ENCODE measurements around the gene PARD3. TPM values are rescaled to one million over a fixed set of nuclear protein-coding genes. Genes with fewer than 3 reads are reported as not detected.

Gene PARD3
- total RNA-seq, 1 donor from 2014 or later, result 26.0 TPM

- no peaks in the 10 kb centered on the region for H3K4me1 Mint-ChIP-seq (ENCODE audit: low read depth)
- no peak for TF ChIP-seq CTCF (IDR thresholded peaks at IDR 0.05)
Measured at GRCh38 chr10:34172936-34173533, 642.1 kb downstream of the PARD3 start.

GRCh38 chr10:34171957-34172527 lies 643.1 kb downstream of the PARD3 start:
- Mint-ChIP-seq H3K4me3 (ENCODE audit: unreplicated experiment) (no peak overlapping the region), H3K4me1 (ENCODE audit: low read depth) (no peaks in the 10 kb centered on the region), H3K36me3 (ENCODE audit: low read depth) (no peaks in the 10 kb centered on the region), H3K27me3 (ENCODE audit: low read depth) (no peaks in the 10 kb centered on the region), H3K27ac (ENCODE audit: unreplicated experiment) (no peak overlapping the region), H3K9me3 (ENCODE audit: low read depth) (no peaks in the 10 kb centered on the region)
- TF ChIP-seq CTCF (IDR thresholded peaks at IDR 0.05), result no peak
- DNase-seq (ENCODE audit: low spot score), result no peak

More at GRCh38 chr10:34172936-34173533, 642.1 kb downstream of the PARD3 start:
- no peak for DNase-seq (ENCODE audit: low spot score)
- Mint-ChIP-seq H3K36me3 (ENCODE audit: low read depth) (no peaks in the 10 kb centered on the region), H3K9me3 (ENCODE audit: low read depth) (no peaks in the 10 kb centered on the region), H3K4me3 (ENCODE audit: unreplicated experiment) (no peak overlapping the region), H3K27ac (ENCODE audit: unreplicated experiment) (no peak overlapping the region), H3K27me3 (ENCODE audit: low read depth) (no peaks in the 10 kb centered on the region)

GRCh38 chr10:34169677-34170076 lies 645.4 kb downstream of the PARD3 start:
- TF ChIP-seq CTCF (IDR thresholded peaks at IDR 0.05), result no peak
- Mint-ChIP-seq H3K9me3 (ENCODE audit: low read depth) (no peaks in the 10 kb centered on the region), H3K36me3 (ENCODE audit: low read depth) (no peaks in the 10 kb centered on the region), H3K27me3 (ENCODE audit: low read depth) (no peaks in the 10 kb centered on the region), H3K4me1 (ENCODE audit: low read depth) (no peaks in the 10 kb centered on the region), H3K4me3 (ENCODE audit: unreplicated experiment) (no peak overlapping the region), H3K27ac (ENCODE audit: unreplicated experiment) (no peak overlapping the region)
- no peak for DNase-seq (ENCODE audit: low spot score)

GRCh38 chr10:34169131-34169530 lies 646.0 kb downstream of the PARD3 start:
- H3K4me3 Mint-ChIP-seq (ENCODE audit: unreplicated experiment), result no peak overlapping the region
- TF ChIP-seq CTCF (IDR thresholded peaks at IDR 0.05), result no peak
- no peak overlapping the region for H3K27ac Mint-ChIP-seq (ENCODE audit: unreplicated experiment)
- H3K9me3 Mint-ChIP-seq (ENCODE audit: low read depth), result no peaks in the 10 kb centered on the region
- no peak for DNase-seq (ENCODE audit: low spot score)
- no peaks in the 10 kb centered on the region for H3K27me3 Mint-ChIP-seq (ENCODE audit: low read depth)
- no peaks in the 10 kb centered on the region for H3K4me1 Mint-ChIP-seq (ENCODE audit: low read depth)
- no peaks in the 10 kb centered on the region for H3K36me3 Mint-ChIP-seq (ENCODE audit: low read depth)

GRCh38 chr10:34168439-34168838 lies 646.7 kb downstream of the PARD3 start:
- Mint-ChIP-seq H3K4me3 (ENCODE audit: unreplicated experiment) (no peak overlapping the region), H3K36me3 (ENCODE audit: low read depth) (no peaks in the 10 kb centered on the region), H3K4me1 (ENCODE audit: low read depth) (no peaks in the 10 kb centered on the region), H3K9me3 (ENCODE audit: low read depth) (no peaks in the 10 kb centered on the region), H3K27me3 (ENCODE audit: low read depth) (no peaks in the 10 kb centered on the region), H3K27ac (ENCODE audit: unreplicated experiment) (no peak overlapping the region)
- TF ChIP-seq CTCF (IDR thresholded peaks at IDR 0.05), result no peak
- DNase-seq (ENCODE audit: low spot score), result no peak

Measured in chondrocyte (in vitro differentiated cells).